Measurements from ENCODE around the gene KIF3C. TPM values are rescaled to one million over a fixed set of nuclear protein-coding genes. Genes with fewer than 3 reads are reported as not detected.
"Not testable (repeated sequence)": the region's sequence is repeated elsewhere in the genome, so short reads cannot be mapped to it uniquely, and the experiment has no call there.

The KIF3C gene
- total RNA-seq, 1 donor from 2014 or later = 56.2 TPM

DNA sequence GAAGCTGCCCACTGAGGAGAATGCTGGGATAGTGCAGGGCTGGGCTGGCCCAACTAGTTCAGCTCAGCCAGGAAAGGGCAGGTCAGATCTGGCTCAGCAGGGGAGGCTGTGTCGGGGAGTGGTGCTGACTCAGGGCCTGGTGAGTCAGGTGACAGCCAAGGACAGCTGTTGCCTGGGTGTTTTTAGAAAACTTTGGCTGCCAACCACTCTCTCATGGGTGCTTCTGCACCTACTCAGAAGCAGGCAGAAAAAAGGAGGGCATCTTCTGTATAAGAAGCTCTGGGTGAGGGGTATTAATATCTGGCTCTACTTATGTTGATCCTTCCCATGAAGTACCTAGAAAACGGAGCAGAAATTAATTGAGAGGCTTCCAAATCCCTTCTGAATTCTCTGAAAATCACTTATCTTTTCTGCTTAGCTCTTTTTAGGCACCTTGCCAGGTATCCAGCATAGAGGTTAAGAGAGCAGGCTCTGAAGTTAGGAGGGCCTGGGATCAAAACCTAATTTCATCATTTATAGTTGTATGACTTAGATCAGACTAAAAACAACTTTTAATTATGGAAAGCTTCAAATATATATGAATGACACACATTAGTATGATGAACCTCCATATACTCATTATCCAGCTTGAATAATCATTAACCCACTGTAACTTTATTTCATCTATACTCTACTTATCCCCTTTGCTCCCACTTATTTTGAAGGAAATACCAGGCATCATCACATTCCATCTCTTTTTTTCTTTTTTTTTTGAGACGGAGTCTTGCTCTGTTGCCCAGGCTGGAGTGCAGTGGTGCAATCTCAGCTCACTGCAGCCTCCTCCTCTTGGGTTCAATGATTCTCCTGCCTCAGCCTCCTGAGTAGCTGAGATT is 36.1 kb upstream of the KIF3C start:
- Mint-ChIP-seq H3K27me3 (ENCODE audit: low read depth) (no peaks in the 10 kb centered on the region), H3K4me1 (no peaks in the 10 kb centered on the region), H3K9me3 (no peaks in the 10 kb centered on the region), H3K4me3 (no peak overlapping the region), H3K27ac (ENCODE audit: unreplicated experiment) (no peak overlapping the region), H3K36me3 (ENCODE audit: low read depth) (no peaks in the 10 kb centered on the region)
- DNase-seq (ENCODE audit: low read depth, low spot score) = no peak
- no peak for TF ChIP-seq CTCF (conservative IDR thresholded peaks at IDR 0.05)

DNA sequence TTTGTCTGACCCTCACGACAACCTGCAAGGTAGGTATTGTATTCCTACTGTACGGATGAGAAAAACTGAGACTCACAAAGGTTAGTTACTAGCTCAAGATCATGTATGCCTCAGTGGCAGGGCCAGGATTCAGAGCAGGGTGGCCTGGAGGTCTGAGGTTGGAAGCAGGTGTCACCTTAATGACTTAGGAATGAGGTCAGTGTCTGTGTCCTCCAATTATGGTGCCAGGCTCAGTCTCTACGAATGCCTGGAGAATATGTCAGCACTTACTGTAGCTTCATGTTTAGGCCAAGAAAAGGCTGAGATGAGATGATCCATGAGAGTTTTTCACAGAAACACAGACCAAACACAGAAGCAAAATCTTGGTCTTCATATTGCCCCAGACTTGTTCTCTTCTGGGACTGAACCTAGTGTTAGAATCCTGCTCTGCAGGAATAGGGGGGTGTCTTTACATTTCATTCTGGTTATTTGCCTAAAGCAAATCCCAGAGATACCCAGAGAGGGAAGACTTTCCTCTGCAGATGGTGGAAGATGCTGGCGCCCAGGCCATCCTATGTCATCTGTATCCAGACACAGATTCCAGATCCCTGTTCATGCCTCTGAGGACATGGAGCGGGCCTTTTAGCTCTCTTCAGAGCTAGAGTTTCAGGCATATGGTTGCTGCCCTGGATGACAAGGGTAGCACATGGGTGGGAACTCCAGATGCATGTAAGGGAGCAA is 35.3 kb upstream of the KIF3C start:
- H3K4me3 Mint-ChIP-seq = no peak overlapping the region
- peaks cover 3% of the 10 kb centered on the region for H3K4me1 Mint-ChIP-seq
- no peak for TF ChIP-seq CTCF (conservative IDR thresholded peaks at IDR 0.05)
- no peaks in the 10 kb centered on the region for H3K27me3 Mint-ChIP-seq (ENCODE audit: low read depth)
- H3K27ac Mint-ChIP-seq (ENCODE audit: unreplicated experiment) = no peak overlapping the region
- DNase-seq (ENCODE audit: low read depth, low spot score) = no peak
- no peaks in the 10 kb centered on the region for H3K9me3 Mint-ChIP-seq
- H3K36me3 Mint-ChIP-seq (ENCODE audit: low read depth) = no peaks in the 10 kb centered on the region

DNA sequence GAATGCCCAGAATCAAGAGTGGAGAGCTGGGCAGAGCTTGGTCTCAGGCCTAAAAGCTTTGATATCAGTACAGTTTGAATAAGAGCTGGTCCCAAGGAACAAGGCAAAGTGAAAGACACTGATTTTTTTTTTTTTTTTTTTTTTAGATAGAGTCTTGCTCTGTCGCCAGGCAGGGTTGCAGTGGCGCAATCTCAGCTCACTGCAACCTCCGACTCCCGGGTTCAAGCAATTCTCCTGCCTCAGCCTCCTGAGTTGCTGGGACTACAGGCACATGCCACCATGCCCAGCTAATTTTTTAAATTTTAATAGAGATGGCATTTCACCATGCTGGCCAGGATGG is 34.4 kb upstream of the KIF3C start:
- DNase-seq (ENCODE audit: low read depth, low spot score); H3K27me3 Mint-ChIP-seq (ENCODE audit: low read depth); H3K9me3 Mint-ChIP-seq; H3K4me1 Mint-ChIP-seq; H3K27ac Mint-ChIP-seq (ENCODE audit: unreplicated experiment); H3K36me3 Mint-ChIP-seq (ENCODE audit: low read depth); H3K4me3 Mint-ChIP-seq: not testable (repeated sequence)

DNA sequence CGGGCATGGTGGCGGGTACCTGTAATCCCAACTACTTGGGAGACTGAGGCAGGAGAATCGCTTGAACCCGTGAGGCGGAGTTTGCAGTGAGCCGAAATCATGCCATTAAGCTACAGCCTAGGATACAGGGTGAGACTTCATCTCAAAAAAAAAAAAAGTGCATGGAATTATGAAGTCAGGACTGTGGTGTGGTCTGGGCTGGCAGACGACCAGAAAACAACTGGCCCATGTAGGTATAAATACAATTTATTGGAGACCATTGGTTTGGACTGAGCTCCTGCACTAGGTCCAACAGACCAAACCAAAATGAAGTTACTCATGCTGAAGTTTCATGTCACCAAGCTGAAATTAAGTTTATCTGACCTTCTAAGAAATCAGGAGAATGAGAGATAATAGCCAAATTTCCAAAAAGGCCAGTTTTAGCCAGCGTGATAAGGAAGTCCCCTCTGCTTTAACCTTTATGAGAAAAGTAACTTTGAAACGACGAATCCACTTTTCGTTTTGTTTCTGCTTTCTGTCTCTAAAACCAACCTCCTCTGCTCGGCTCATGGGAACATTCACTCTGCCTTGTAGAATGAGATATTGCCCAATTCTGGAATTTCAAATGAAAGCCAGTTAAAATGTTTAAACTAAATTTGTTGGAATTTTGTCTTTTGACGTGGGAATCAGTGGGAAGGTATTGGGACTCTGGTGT is 33.9 kb upstream of the KIF3C start:
- H3K36me3 Mint-ChIP-seq (ENCODE audit: low read depth) = no peaks in the 10 kb centered on the region
- no peak for TF ChIP-seq CTCF (conservative IDR thresholded peaks at IDR 0.05)
- DNase-seq (ENCODE audit: low read depth, low spot score) = no peak
- H3K9me3 Mint-ChIP-seq = no peaks in the 10 kb centered on the region
- peaks cover 9% of the 10 kb centered on the region for H3K4me1 Mint-ChIP-seq
- H3K27ac Mint-ChIP-seq (ENCODE audit: unreplicated experiment) = no peak overlapping the region
- H3K4me3 Mint-ChIP-seq = no peak overlapping the region
- H3K27me3 Mint-ChIP-seq (ENCODE audit: low read depth) = no peaks in the 10 kb centered on the region

- Mint-ChIP-seq H3K4me3 (no peak overlapping the region), H3K9me3 (peaks cover 4% of the 10 kb centered on the region), H3K4me1 (peaks cover 9% of the 10 kb centered on the region), H3K27me3 (ENCODE audit: low read depth) (no peaks in the 10 kb centered on the region), H3K36me3 (ENCODE audit: low read depth) (no peaks in the 10 kb centered on the region), H3K27ac (ENCODE audit: unreplicated experiment) (peak overlapping the region; percentile 32)
- DNase-seq (ENCODE audit: low read depth, low spot score) = no peak
- TF ChIP-seq CTCF (conservative IDR thresholded peaks at IDR 0.05) = no peak
Observed at GRCh38 chr2:26013668-26014067, 31.4 kb upstream of the KIF3C start.

All from neural crest cell (in vitro differentiated cells).